GM19467 (cell line): ENCODE measurements around the gene CDC25B.
A peak's percentile ranks its signal among the peaks of the same experiment; 100 is the strongest.

Source experiments
- ATAC-seq: cut with Tn5 transposase; IDR thresholded peaks from one replicate; pipeline ENCODE4 v1.9.1; 2021; ENCODE audit warnings: mild to moderate bottlenecking, moderate library complexity; ENCODE audit not compliant: unreplicated experiment

The CDC25B gene

DNA sequence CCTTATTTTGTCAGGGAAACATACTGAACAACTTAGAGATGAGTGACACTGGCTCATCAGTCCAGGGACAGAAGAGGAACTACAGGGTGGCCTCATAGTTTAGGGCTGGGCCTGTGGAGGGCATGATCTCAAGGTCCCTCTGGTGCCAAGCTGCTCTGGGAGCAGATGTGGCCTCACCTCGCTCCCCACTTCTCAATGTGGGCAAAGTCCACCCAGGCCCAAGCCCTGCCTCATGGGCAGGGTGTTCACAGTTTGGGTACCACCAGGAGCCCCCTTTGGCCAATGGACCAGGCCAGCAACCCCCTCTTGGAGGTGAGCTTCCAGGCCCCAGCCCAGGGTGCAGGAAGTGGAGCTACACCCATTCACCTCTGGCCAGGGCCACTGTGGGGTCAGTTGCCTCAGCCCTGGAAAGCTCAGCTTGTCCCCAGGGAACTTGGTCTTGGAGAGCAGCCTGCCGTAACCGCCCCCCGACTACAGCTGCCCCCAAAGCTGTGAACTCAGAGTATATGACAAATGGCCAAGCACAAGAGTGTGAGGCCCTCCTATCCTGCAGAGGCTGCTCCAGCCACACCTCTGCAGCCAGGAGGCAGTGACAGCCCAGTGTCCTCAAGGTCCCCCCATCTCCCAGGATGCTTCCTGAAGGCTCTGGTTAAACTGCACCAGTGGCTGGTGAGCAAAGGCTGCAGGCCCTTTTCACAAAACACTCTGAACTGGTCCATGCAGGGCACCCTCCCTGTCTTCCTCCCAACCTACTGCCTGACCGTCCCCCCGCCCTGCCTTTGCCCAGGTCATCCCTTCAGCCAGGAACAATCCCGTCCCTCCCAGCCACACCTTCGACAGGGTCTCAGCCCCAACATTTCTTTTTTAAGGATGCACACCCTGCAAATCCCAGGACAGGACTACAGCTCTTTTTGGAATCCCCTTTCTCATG is 32.2 kb upstream of the CDC25B start:
- no peak for ATAC-seq

DNA sequence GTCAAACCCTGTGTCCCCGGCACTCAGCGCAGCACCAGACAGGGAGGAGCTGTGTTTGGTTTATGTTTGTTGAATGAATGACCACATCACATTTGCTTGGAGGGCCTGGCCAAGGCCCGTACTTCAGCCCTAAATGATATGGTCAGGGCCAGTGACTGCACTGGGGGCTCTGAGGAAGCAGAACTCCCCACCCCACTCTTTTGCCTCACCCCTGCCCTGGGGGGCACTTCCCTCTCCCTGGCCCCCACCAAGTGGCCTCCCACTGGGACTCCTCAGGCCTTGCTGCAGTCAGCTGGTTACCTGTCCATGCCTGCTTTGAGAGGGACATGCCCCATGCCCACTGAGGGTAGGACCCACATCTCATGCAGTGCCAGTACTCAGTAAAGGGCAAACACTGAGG is 31.5 kb upstream of the CDC25B start:
- no peak for ATAC-seq

DNA sequence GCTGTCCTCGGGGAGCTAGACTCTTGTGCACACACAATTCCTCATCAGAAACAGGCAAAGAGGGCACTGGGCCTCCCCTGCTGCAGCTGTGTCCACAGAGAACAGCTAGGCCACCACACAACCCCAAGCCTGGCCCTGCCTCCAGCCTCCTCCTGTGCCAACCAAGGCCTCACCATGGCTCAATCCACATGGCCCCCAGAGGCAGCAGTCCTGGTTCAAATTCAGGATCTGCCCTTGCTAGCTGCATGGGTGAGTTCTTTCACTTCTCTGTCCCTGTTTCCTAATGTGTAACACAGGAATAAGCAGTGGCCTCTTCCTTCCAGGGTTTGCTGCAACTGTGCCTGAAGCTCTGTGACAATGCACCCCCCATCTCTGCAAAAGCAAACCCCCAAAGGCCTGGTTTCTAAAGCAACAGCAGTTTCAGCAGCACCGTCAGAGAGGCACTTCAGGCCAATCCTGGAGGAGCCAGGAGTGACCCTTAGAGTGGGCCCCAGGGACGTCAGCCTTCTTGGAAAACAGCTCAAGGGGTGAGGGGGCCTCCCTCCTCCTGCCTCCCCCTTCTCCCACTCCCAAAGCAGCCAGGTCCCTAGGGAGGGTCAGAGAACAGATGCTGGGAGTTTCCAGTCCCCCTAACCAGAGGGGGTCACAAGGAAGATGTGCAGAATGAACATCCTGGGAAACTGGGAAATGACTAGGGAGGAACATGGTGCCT is 30.8 kb upstream of the CDC25B start:
- no peak for ATAC-seq

DNA sequence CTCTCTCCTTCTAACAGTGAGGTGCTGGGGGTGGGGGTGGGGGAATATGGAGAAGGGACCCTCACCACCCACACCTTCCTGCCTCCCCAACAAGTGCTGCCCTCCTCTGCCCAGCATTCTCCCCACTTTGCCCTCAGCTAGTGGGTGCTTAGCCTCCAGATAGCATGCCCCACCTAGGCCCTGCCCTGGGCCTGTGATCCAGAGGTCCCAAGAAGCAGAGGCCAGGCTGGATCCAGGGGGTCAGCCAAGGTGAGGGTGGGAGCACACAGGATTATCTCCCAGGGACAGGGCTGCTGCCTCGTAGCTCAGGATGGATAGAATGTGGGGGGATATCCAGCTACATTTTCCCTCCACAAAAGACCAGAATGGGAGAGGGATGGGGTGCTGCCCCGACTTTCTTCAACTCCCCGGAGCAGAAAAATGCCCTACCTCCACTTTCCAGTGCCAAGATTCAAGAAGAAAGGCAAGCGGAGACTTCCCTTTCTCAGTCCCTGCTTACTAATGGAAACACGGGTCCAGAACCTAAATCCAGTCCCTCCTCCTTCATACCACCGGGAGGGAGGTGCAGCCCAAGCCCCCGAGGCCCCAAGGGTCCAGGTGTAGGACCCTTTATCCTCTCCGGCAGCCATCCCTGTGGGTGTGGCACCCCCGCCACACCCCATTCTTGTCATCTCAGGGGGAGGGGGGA is 29.5 kb upstream of the CDC25B start:
- ATAC-seq = no peak

DNA sequence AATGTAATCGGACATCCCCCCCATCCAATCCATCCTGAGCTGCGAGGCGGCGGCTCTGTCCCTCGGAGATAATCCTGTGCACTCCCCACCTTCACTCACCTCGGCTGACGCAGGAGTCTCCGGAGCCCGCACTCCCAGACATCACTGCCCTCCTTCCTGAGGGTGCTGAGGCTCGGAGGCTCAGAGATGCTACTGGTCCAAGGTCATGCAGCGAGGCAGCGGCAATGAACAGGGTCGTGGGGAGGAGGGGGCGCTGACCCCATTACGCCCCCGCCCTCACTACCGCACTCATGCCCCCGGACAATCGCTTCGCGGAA is 29.0 kb upstream of the CDC25B start:
- ATAC-seq = no peak

DNA sequence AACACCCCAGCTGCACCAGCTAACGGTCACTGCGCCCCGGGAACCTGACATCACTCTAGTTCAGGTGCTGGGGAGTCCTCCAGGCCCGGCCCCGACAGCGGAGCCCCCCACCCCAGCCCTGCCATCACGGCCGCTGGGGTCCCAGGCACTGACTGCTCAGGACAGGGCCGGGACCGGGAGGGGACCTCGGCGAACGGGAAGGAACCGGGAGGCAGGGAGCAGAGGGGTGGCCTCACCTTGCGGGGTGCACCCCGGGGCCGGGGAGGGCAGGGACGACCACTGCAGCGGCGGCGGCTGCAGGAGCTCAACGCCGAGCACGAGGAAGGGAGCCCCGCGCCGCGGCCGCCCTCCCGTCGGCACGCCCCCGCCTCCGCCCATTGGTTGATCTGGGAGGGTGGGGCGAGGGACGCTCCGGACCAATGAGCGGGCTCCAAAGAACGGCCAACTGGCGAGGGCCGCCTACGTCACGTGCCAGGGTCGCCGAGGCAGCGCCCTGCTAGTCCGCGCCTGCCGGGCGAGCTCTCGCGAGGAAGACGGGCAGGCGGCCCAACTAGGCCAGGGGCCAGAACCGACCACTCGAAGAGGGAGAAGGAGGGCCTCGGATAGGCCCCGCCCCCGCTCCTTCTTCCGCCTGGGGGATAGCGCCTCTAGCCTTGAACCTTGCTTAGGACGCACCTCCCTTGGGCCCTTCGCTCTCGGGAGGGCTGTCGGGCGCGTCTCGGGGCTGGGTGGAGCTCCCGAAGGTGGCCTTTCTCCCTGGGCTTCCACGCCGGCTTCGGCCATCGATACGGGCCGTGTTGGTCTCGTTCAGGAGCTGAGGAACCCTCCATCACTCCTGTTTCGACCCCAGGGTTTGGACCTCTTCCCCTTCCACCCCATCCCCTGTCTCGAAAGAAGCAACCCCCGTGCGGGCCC is 28.4 kb upstream of the CDC25B start, which contains the start of gene ADISSP:
Gene ADISSP, minus strand, starts transcription at position 327 of the 915 bp plus-strand sequence. CDS start 7,653 bp downstream, outside the sequence.
- peak; percentile 92 for ATAC-seq

DNA sequence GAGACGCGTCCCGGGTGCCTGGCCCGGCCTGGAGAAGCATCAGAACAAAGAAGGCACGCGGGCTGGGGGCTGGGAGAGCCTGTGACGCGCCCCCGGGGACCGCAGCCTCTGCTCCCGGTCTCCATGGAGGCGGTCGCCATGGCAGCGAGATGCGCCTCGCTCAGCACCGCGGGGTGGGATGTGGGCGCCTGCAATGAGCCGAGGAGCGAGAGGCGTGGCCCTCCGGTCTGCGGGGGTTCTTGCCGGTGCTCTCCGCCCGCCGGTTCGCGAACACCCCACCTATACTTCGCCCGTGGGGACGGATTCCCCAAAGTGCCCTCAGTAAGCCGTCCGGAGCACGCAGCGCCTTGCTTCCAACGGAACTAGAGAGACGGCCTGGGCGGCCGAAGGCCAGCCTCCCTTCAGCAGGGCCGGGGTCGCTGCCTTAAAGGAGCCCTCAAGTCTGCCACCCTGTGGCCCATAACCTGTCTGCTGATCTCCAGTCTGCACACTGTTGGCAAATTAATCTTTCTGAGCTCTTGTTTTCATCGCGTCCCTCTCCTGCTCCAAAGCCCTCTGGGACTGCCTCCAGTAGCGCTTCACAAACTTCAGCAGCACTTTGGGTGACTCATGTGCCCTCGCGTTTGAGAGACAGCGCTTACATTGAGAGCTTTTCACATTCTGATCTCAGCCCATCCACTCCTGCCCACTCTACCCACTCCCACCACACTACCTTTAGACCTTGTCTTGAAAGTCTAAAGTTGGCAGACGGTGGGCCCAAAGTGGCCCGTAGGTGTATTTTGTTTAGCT is 27.6 kb upstream of the CDC25B start:
- peak; percentile 37 for ATAC-seq

DNA sequence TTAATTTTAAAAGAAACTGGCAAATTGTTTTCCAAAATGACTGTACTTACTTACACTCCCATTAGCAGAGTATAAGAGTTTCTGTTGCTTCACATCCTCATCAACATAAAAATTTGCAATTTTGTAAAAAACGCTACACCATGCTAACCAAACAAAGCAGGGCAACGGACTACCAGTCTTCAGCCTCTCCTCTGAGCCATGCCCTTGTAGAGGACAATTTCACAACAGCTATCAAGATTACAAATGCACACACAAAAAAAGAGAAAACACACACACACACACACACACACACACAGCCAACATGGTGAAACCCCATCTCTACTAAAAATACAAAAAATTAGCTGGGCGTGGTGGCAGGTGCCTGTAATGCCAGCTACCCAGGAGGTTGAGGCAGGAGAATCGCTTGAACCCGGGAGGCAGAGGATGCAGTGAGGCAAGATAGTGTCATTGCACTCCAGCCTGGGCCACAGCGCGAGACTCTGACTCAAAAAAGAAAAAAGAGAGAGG is 24.5 kb upstream of the CDC25B start:
- no peak for ATAC-seq

DNA sequence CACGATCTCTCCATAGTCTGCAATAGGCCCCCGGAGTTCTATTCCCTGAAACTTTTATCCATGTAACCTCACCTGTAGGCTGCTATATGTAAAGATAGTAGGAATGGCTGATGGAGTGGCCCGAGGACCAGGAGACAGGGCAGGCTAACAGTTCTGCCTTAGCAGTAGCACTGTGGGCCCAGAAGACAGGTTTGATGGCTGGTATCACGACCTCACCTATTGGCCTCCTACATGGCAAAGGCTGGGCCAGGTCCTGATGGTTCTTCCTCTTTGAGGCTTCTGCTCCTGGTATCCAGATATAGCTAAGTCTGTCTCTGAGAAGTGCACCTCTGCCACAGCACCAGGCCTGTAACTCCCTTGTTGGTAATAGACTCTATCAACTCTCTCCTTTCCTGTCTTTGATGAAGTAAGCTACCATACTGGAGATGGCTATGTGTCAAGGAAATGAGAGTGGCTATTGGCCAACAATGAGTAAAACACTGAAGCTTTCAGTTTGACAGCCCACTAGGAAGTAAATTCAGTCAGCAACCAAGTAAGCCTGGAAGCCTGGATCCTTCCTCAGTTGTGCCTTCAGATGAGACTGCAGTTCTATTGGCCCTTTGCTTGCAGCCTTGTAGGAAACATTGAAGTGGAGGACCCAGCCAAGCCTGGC is 20.5 kb upstream of the CDC25B start:
- no peak for ATAC-seq

DNA sequence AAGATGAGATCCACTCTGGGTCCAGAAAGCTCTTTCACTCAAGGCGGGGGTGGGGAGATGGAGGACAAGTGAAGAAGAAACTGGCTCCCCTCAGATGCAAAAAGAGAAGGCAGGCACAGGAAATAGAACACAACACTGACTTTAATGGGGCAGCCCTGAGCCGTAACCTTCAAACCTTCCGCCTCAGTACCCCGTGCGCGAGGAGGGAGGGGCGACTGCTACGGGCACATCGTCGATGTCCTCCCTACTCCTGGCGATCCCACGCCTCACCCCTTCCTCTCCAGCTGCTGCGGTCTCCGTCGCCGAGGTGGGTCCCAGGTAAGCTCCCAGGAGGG is 18.8 kb upstream of the CDC25B start:
- no peak for ATAC-seq

DNA sequence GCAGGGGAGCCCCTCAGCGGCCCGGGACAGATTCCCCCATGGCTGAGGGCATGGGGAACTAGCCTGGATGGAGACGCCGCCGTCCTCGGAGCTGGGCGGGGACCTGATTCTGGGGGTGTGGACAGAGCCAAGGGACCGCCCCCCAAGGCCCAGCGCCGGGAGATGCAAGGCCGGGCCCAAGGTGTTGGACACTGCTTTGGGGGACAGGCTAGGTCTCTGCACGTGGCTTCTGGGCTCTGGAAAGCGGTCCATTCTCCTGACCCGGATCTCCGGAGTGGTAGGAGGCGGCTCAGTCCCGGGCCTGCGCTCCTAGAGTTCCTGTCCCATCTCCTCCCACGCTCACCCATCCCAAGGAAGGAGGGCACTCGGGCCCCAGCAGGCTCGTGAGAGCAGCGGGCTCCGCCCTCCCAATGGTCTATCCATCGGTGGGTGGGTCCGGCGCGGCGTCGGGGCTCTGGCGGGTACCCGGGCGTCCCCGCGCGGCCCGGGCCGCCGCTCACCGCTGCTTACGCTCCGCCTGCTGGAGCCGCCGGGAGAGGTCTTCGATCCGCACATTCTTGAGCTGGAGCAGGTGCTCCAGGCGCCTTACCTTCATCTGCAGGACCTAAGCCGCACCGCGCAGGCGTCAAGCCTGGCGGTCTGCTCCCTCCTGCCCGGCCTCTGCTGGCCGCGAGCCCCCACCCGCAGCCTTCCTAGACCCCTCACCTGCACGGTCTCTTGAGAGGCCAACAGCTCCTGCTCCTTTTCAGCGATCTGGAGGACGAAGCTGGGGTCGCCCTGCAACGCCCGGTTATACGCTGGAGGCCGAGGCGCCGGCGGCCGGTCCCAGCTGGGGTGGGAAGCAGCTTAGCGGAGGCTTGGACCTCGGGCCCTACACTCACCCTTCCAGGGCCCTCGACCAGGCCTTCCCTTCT is 18.1 kb upstream of the CDC25B start:
- no peak for ATAC-seq

DNA sequence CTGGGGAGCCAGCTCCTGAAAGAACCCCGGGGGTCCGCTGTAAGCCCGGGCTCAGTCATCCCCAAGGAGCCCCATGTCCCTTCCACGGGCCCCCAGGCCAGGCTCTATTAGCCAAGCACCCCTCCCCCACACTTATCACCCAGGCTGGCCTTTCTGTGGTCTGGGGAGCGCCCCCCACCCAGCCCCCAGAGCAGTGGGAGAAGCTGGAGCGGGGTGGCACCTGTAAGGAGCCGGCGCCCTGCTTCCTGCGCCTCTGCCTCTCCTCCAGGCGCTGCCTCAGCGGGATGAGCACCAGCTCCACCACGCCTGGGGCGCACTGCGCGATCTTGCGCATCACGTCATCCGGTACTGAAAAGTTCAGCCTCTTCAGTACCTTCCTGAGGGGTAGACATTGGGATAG is 17.1 kb upstream of the CDC25B start:
- ATAC-seq = no peak

DNA sequence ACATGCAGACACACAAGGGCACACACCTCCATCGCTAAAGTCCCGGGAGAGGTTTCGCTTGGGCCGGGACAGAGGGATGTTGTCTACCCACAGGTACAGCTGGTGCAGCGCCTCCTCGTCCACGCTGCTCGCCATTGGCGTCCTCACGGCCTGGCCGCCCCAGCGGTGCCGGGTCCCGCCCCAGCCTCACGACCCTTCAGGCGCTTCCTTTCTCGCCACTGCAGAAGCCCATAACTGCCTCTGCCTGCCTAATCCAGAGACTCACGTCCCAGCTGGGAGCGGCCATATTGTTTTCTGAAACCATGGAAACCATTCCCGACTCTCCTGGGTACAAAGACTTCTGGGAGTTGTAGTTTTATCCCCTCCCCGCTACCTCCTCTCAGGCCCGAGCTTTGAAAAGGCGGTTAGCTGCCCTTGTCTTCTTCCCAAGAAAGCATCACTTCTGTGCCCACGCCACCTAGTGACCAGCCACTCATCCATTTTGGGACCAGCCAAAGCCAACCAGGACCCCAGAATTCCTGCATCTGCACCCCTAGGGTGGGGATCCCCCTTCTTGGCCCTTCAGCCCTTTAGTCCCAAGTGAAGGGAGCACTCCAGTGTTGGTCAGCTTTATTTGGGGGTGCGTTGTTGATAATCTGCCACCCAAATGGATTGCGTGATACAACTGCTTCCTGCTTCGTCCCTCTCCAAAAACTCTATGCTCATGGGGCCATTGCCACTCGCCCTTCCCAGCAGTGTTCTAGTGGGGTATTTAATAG is 14.8 kb upstream of the CDC25B start, which contains the start of gene SPEF1:
Gene SPEF1, minus strand, starts transcription at position 296 of the 758 bp plus-strand sequence. Its CDS starts 161 bp downstream, at position 135.
- no peak for ATAC-seq

DNA sequence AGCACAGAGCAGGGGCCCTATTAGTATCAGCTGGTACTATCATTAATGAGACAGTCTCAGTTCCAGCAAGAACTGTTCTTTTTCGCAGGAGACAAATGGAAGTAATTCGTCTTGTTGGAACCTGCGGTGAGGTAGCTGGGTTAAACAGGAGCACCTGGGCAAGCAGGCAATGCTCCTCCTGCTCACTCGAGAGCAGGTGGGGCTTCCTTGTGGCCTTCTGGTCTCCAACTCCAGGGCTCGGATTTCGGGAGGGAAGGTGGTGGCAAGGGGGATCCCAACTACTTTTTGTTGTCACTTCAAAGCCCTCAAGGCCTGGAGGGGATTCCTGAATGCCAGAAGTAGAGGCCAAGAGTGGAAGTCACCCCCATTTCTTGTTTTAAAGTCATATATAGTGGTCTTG is 13.5 kb upstream of the CDC25B start:
- ATAC-seq = no peak

DNA sequence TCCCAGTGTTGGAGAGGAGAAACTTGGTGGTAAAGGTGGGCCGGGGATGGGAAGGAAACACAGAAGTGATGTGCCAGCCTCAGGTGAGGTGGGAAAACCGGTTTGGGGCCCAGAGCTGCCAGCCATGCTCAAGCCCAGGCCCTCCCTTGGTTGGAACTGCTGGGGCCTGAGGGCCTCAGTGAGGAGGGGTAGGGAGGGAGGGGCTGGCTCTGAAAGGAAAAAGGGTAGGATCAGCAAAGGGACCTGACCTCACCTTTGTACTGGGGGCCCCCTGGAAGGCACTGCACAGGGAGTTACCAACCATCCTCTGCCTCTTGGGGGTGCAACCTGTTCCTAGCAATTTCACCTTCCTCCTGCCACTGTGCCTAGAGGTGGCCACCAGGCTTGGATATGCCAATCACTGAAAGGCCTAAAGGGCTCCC is 13.0 kb upstream of the CDC25B start:
- no peak for ATAC-seq

DNA sequence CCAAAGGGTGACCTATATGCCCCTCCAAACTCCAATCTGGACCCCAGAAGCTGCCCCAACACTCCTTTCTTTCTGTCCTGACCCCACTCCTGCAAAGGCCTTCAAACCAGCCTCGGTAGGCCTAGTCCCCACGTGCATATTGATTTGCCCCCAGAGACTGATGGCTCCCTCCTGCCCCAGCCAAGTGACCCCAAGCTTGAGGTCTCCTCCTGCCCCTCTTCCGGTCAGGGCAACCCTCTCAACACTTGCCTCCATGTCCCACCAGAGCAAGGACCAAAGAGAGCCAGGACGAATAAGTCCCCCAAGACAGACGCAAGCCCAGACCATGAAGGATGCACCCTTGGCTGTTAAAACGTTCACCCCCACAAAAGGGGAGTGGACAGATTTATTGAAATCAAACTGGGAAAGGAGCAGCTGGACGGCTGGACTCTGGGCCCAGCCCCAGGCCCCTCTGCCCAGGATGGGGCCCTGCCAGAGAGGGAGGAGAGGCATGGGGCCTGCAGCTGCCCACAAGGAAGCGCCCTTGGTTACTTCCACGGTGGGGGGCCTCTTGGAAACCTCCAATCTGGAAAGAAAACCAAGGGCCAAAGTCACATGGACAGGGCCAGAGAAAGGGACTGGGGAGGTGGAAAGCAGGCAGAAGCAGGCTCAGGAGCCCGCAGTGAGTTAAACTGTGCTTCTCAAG is 12.5 kb upstream of the CDC25B start:
- ATAC-seq = no peak
